ENCODE data around the gene CCR5AS.

Gene CCR5AS

DNA sequence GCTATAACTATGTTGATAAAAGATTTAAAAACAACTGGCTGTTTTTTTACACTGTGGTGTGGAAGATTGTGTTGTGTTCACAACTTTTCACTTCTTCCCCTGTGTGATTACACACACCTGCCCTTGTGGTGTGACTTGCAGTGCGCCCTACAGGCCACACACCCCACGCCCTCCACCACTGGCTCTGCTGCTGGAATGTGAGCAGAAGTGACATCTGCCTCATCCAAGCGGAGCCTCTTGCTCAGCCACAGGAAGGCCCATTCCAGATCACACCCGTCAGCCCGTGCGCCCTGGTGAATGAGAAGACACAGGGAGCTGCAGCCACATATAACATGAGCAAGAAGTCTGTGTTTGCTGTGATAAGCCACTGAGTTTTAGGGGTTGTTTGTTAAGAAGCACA lies 46.0 kb downstream of the CCR5AS start:
- ATAC-seq (replicated peaks) (peak; percentile 62), DNase-seq (no peak)
- H3K9me3 Mint-ChIP-seq: no peaks in the 10 kb centered on the region
- peaks cover 50 to 72% of the 10 kb centered on the region in 2 donors for H3K4me1 Mint-ChIP-seq (ENCODE audit: low read depth in 2 of 2)
- peak overlapping the region; percentile 87 to 93 for H3K27ac Mint-ChIP-seq
- peaks cover 44% of the 10 kb centered on the region for H3K36me3 Mint-ChIP-seq (ENCODE audit: insufficient read depth)
- H3K4me3 Mint-ChIP-seq: peak overlapping the region; percentile 56 to 58
- no peaks in the 10 kb centered on the region for H3K27me3 Mint-ChIP-seq

- Mint-ChIP-seq H3K27ac (peak overlapping the region; percentile 87 to 93), H3K4me1 (ENCODE audit: low read depth in 2 of 2) (peaks cover 49 to 69% of the 10 kb centered on the region in 2 donors), H3K4me3 (peak overlapping the region; percentile 56 to 58), H3K36me3 (ENCODE audit: insufficient read depth) (peaks cover 44% of the 10 kb centered on the region), H3K27me3 (no peaks in the 10 kb centered on the region), H3K9me3 (no peaks in the 10 kb centered on the region)
- ATAC-seq (replicated peaks) (peak; percentile 76), DNase-seq (no peak)
Measured at GRCh38 chr3:46359733-46360493, 47.0 kb downstream of the CCR5AS start.

DNA sequence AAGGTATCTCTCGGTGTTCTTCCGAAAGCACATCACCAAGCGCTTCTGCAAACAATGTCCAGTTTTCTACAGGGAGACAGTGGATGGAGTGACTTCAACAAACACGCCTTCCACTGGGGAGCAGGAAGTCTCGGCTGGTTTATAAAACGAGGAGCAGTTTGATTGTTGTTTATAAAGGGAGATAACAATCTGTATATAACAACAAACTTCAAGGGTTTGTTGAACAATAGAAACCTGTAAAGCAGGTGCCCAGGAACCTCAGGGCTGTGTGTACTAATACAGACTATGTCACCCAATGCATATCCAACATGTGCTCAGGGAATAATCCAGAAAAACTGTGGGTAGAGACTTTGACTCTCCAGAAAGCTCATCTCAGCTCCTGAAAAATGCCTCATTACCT lies 48.4 kb downstream of the CCR5AS start:
- Mint-ChIP-seq H3K4me1 (ENCODE audit: low read depth in 2 of 2) (peaks cover 58 to 70% of the 10 kb centered on the region in 2 donors), H3K27me3 (no peaks in the 10 kb centered on the region), H3K36me3 (ENCODE audit: insufficient read depth) (peaks cover 44% of the 10 kb centered on the region), H3K27ac (peak overlapping the region; percentile 21 to 39), H3K4me3 (peak overlapping the region; percentile 42 to 72), H3K9me3 (no peaks in the 10 kb centered on the region)
- no peak for ATAC-seq (replicated peaks)
- no peak for DNase-seq

GRCh38 chr3:46356909-46357308 lies 50.0 kb downstream of the CCR5AS start:
- peaks cover 45% of the 10 kb centered on the region for H3K36me3 Mint-ChIP-seq (ENCODE audit: insufficient read depth)
- H3K4me3 Mint-ChIP-seq: peak overlapping the region; percentile 71 to 72
- ATAC-seq (replicated peaks) (no peak), DNase-seq (no peak)
- no peaks in the 10 kb centered on the region for H3K9me3 Mint-ChIP-seq
- peaks cover 66 to 78% of the 10 kb centered on the region in 2 donors for H3K4me1 Mint-ChIP-seq (ENCODE audit: low read depth in 2 of 2)
- H3K27ac Mint-ChIP-seq: peak overlapping the region; percentile 68 to 69
- no peaks in the 10 kb centered on the region for H3K27me3 Mint-ChIP-seq

GRCh38 chr3:46356276-46356675 lies 50.6 kb downstream of the CCR5AS start:
- no peaks in the 10 kb centered on the region for H3K9me3 Mint-ChIP-seq
- no peaks in the 10 kb centered on the region for H3K27me3 Mint-ChIP-seq
- H3K4me1 Mint-ChIP-seq (ENCODE audit: low read depth in 2 of 2): peaks cover 67 to 80% of the 10 kb centered on the region in 2 donors
- peak overlapping the region; percentile 71 to 72 for H3K4me3 Mint-ChIP-seq
- no peak for ATAC-seq (replicated peaks)
- peaks cover 39% of the 10 kb centered on the region for H3K36me3 Mint-ChIP-seq (ENCODE audit: insufficient read depth)
- peak overlapping the region; percentile 68 to 69 for H3K27ac Mint-ChIP-seq
- no peak for DNase-seq

- H3K4me1 Mint-ChIP-seq (ENCODE audit: low read depth in 2 of 2): peaks cover 67 to 78% of the 10 kb centered on the region in 2 donors
- no peak for DNase-seq
- no peak for ATAC-seq (replicated peaks)
- peak overlapping the region; percentile 71 to 72 for H3K4me3 Mint-ChIP-seq
- H3K36me3 Mint-ChIP-seq (ENCODE audit: insufficient read depth): peaks cover 34% of the 10 kb centered on the region
- H3K27ac Mint-ChIP-seq: peak overlapping the region; percentile 68 to 69
- H3K9me3 Mint-ChIP-seq: no peaks in the 10 kb centered on the region
- H3K27me3 Mint-ChIP-seq: no peaks in the 10 kb centered on the region
Measured at GRCh38 chr3:46354984-46355383, 51.9 kb downstream of the CCR5AS start.

GRCh38 chr3:46354478-46354877 lies 52.4 kb downstream of the CCR5AS start:
- Mint-ChIP-seq H3K4me3 (peak overlapping the region; percentile 71 to 72), H3K9me3 (no peaks in the 10 kb centered on the region), H3K27ac (peak overlapping the region; percentile 68 to 69), H3K4me1 (ENCODE audit: low read depth in 2 of 2) (peaks cover 67 to 78% of the 10 kb centered on the region in 2 donors), H3K27me3 (no peaks in the 10 kb centered on the region), H3K36me3 (ENCODE audit: insufficient read depth) (peaks cover 29% of the 10 kb centered on the region)
- no peak for DNase-seq
- no peak for ATAC-seq (replicated peaks)

GRCh38 chr3:46353647-46354410 lies 53.0 kb downstream of the CCR5AS start, which contains the start of gene CCR2:
CCR2 (plus strand) TSS chr3:46354111; CDS start chr3:46357528, 3,417 bp downstream.
- Mint-ChIP-seq H3K36me3 (ENCODE audit: insufficient read depth) (peaks cover 23% of the 10 kb centered on the region), H3K27ac (peak within 1 kb of the TSS; percentile 68 to 69), H3K4me3 (peak within 1 kb of the TSS; percentile 71 to 72), H3K27me3 (no peaks in the 10 kb centered on the region), H3K9me3 (peaks cover under 1 to 2% of the 10 kb centered on the region in 2 donors), H3K4me1 (ENCODE audit: low read depth in 2 of 2) (peaks cover 69 to 78% of the 10 kb centered on the region in 2 donors)
- ATAC-seq (replicated peaks): peak; percentile 25
- no peak for DNase-seq

GRCh38 chr3:46353090-46353489 lies 53.8 kb downstream of the CCR5AS start:
- DNase-seq (no peak), ATAC-seq (replicated peaks) (peak; percentile 58)
- H3K27me3 Mint-ChIP-seq: no peaks in the 10 kb centered on the region
- H3K4me3 Mint-ChIP-seq: peak overlapping the region; percentile 71 to 72
- H3K36me3 Mint-ChIP-seq (ENCODE audit: insufficient read depth): peaks cover 16% of the 10 kb centered on the region
- H3K4me1 Mint-ChIP-seq (ENCODE audit: low read depth in 2 of 2): peaks cover 68 to 79% of the 10 kb centered on the region in 2 donors
- H3K9me3 Mint-ChIP-seq: peaks cover 3 to 7% of the 10 kb centered on the region in 2 donors
- peak overlapping the region; percentile 55 to 68 for H3K27ac Mint-ChIP-seq

- Mint-ChIP-seq H3K4me1 (ENCODE audit: low read depth in 2 of 2) (peaks cover 65 to 77% of the 10 kb centered on the region in 2 donors), H3K4me3 (peak overlapping the region in 1 of 2 donors; percentile 44), H3K9me3 (peaks cover 3 to 7% of the 10 kb centered on the region in 2 donors), H3K27ac (peak overlapping the region; percentile 55 to 80), H3K27me3 (no peaks in the 10 kb centered on the region), H3K36me3 (ENCODE audit: insufficient read depth) (peaks cover 5% of the 10 kb centered on the region)
- ATAC-seq (replicated peaks) (no peak), DNase-seq (no peak)
Measured at GRCh38 chr3:46351646-46352045, 55.2 kb downstream of the CCR5AS start.

- ATAC-seq (replicated peaks): no peak
- Mint-ChIP-seq H3K4me1 (ENCODE audit: low read depth in 2 of 2) (peaks cover 61 to 67% of the 10 kb centered on the region in 2 donors), H3K27ac (peak overlapping the region; percentile 81 to 88), H3K27me3 (no peaks in the 10 kb centered on the region), H3K4me3 (peak overlapping the region; percentile 47 to 76), H3K9me3 (peaks cover 3 to 7% of the 10 kb centered on the region in 2 donors), H3K36me3 (ENCODE audit: insufficient read depth) (peaks cover 5% of the 10 kb centered on the region)
- no peak for DNase-seq
Measured at GRCh38 chr3:46350262-46350565, 56.7 kb downstream of the CCR5AS start.

GRCh38 chr3:46349484-46350261 lies 57.2 kb downstream of the CCR5AS start:
- Mint-ChIP-seq H3K4me1 (ENCODE audit: low read depth in 2 of 2) (peaks cover 58 to 63% of the 10 kb centered on the region in 2 donors), H3K36me3 (ENCODE audit: insufficient read depth) (peaks cover 5% of the 10 kb centered on the region), H3K9me3 (peaks cover 3 to 7% of the 10 kb centered on the region in 2 donors), H3K4me3 (peak overlapping the region; percentile 47 to 76), H3K27me3 (no peaks in the 10 kb centered on the region), H3K27ac (peak overlapping the region; percentile 81 to 88)
- ATAC-seq (replicated peaks) (peak; percentile 61), DNase-seq (no peak)

Measured in effector memory CD8-positive, alpha-beta T cell (primary cell).